HG02973 (cell line): ENCODE measurements around the gene RPRML.
"Not testable (repeated sequence)": the region's sequence is repeated elsewhere in the genome, so short reads cannot be mapped to it uniquely, and the experiment has no call there.

Source experiments
- ATAC-seq: cut with Tn5 transposase; IDR thresholded peaks from one replicate; pipeline ENCODE4 v1.9.1; 2021; ENCODE audit warnings: moderate library complexity; ENCODE audit not compliant: unreplicated experiment

Gene RPRML

GRCh38 chr17:46979147-46979863 lies at the start of gene RPRML:
Gene RPRML (minus strand): TSS chr17:46979253. CDS start chr17:46979007, 246 bp downstream.
- ATAC-seq, result no peak

- not testable (repeated sequence) for ATAC-seq
Observed at GRCh38 chr17:47016966-47017365, 37.9 kb upstream of the RPRML start.

- no peak for ATAC-seq
Observed at GRCh38 chr17:47013341-47013740, 34.3 kb upstream of the RPRML start.

- ATAC-seq, result no peak
Observed at GRCh38 chr17:47012457-47012856, 33.4 kb upstream of the RPRML start.

GRCh38 chr17:47009759-47010594 lies 30.9 kb upstream of the RPRML start:
- no peak for ATAC-seq

- ATAC-seq, result no peak
Observed at GRCh38 chr17:47004906-47005305, 25.9 kb upstream of the RPRML start.

GRCh38 chr17:47003864-47004263 lies 24.8 kb upstream of the RPRML start:
- not testable (repeated sequence) for ATAC-seq

GRCh38 chr17:46995841-46996571 lies 17.0 kb upstream of the RPRML start:
- ATAC-seq, result no peak

- no peak for ATAC-seq
Observed at GRCh38 chr17:46994993-46995392, 15.9 kb upstream of the RPRML start.

- ATAC-seq, result no peak
Observed at GRCh38 chr17:46991617-46992016, 12.6 kb upstream of the RPRML start.

- no peak for ATAC-seq
Observed at GRCh38 chr17:46989637-46990431, 10.8 kb upstream of the RPRML start.

GRCh38 chr17:46987927-46988326 lies 8.9 kb upstream of the RPRML start:
- not testable (repeated sequence) for ATAC-seq

GRCh38 chr17:46986366-46986765 lies 7.3 kb upstream of the RPRML start:
- no peak for ATAC-seq

- ATAC-seq, result no peak
Observed at GRCh38 chr17:46984892-46985291, 5.8 kb upstream of the RPRML start.

GRCh38 chr17:46984341-46984740 lies 5.3 kb upstream of the RPRML start:
- no peak for ATAC-seq

- ATAC-seq, result no peak
Observed at GRCh38 chr17:46983782-46984181, 4.7 kb upstream of the RPRML start.

- ATAC-seq, result no peak
Observed at GRCh38 chr17:46982577-46982976, 3.5 kb upstream of the RPRML start.

- ATAC-seq, result no peak
Observed at GRCh38 chr17:46978489-46979146, 435 bp downstream of the RPRML start.

GRCh38 chr17:46977750-46978488 lies 1.1 kb downstream of the RPRML start:
- no peak for ATAC-seq
